Measurements from ENCODE around the gene SPEF2.
A peak's percentile ranks its signal among the peaks of the same experiment; 100 is the strongest.

SPEF2 gene

GRCh38 chr5:35617060-35617434, 616 bp upstream of the SPEF2 start (continued):
- TF ChIP-seq REST (tag by site-specific recombination; IDR thresholded peaks at IDR 0.05) (0 out of 2 replicates have a peak, but pooled peaks have one; percentile 10), ZNF366 (tag by site-specific recombination; conservative IDR thresholded peaks at IDR 0.05) (peak; percentile 34; the same call in 1 of the 2 replicates), ZNF280D (tag by site-specific recombination; IDR thresholded peaks at IDR 0.05) (peak; percentile 76; the same call in 1 of the 2 replicates), ZNF791 (tag by site-specific recombination; IDR thresholded peaks at IDR 0.05) (0 out of 2 replicates have a peak, but pooled peaks have one; percentile 20), ZNF473 (tag by site-specific recombination; IDR thresholded peaks at IDR 0.05) (0 out of 2 replicates have a peak, but pooled peaks have one; percentile 70), ZEB2 (tag by site-specific recombination; IDR thresholded peaks at IDR 0.05) (no peak), KLF1 (tag by site-specific recombination; IDR thresholded peaks at IDR 0.05) (no peak), ZNF621 (tag by site-specific recombination; IDR thresholded peaks at IDR 0.05) (no peak), BCL6B (tag by site-specific recombination; IDR thresholded peaks at IDR 0.05) (peak; percentile 15; the same call in 1 of the 2 replicates), TSHZ1 (tag by site-specific recombination; IDR thresholded peaks at IDR 0.05; ENCODE audit: borderline replicate concordance) (no peak), HOXA7 (CRISPR knock-in tag; IDR thresholded peaks at IDR 0.05; ENCODE audit: borderline replicate concordance) (no peak), SETDB1 (IDR thresholded peaks at IDR 0.05; ENCODE audit: insufficient read length, low read length) (peak; percentile 8), ZNF513 (tag by site-specific recombination; IDR thresholded peaks at IDR 0.05) (peak; percentile 73; the same call in 1 of the 2 replicates), SP3 (tag by site-specific recombination; IDR thresholded peaks at IDR 0.05) (0 out of 2 replicates have a peak, but pooled peaks have one; percentile 36)

Data from HEK293 (cell line).